ENCODE measurements around the gene RCN1.

RCN1 gene

DNA sequence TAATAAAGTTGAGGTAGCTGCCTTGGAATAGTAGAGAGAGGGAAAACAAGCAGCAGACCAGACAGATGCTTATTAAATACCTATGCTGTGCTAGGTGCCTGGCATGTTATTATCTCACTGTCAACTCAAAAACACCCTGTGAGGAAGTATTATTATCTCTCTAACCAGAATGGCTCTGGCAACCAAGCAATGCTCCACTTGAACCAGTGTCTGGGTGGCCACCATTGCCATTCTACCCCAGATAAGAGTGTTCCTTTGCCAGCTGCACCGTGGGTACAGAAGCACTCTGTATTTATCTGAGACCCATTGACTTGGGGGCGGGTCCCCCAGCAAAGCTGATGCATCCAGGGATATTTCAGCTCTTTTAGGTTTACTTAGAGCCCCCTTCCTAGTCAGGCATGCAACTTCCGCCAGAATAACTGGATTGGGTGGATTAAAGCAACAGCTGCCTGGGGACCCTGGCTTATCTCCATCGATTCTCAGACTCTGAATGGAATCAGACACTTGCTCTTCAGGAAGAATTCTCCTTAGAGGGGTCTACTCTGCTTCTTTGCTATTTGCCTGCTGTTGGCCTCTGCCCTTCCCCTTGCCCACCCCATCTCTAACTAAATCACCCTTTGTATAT, 49.1 kb downstream of the RCN1 start:
- no peak overlapping the region for H3K4me3 ChIP-seq (ENCODE audit: low read depth, low read length)
- TF ChIP-seq CTCF (IDR thresholded peaks at IDR 0.05; ENCODE audit: low read depth, low read length): no peak

- no peak for TF ChIP-seq CTCF (IDR thresholded peaks at IDR 0.05; ENCODE audit: low read depth, low read length)
- no peak overlapping the region for H3K4me3 ChIP-seq (ENCODE audit: low read depth, low read length)
These were observed 51.1 kb downstream of the RCN1 start for GRCh38 chr11:32141745-32142546.

DNA sequence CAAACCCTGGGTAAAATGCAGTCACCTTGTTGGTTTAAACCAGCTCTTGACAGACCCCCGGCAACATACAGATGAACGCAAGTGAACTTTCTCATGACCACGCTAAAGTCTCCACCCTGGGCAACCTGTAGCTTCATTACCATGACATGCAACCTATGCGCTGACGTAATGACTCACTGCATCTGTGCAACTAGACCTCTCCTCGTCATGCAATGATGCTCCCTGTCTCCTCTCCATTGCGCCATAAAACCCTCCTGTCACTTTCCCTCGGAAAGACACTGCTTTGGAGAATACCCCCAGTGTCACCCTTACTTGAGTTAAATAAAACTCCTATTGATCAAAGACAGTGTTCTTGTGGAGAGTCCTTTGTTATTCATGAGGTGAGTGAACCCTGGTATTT, 52.5 kb downstream of the RCN1 start:
- no peak overlapping the region for H3K4me3 ChIP-seq (ENCODE audit: low read depth, low read length)
- no peak for TF ChIP-seq CTCF (IDR thresholded peaks at IDR 0.05; ENCODE audit: low read depth, low read length)

DNA sequence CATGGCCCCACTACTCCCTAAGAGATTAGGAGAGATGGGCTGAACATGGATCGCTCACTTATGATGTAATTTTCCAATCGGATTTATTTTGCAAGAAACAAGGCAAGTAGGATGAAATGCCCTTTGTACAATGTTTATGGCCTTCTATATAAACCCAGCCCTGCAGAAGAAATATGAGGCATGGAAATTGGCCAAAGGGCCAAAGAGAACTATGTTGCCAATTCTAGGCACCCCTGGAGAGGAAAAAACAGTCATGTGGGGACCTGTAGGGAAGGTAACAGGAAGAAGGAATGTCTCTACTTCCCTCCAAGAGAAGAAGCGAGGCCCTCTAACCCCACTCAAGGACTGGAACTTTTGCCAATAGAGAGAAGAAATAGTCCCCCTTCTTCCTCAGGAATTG, 54.4 kb downstream of the RCN1 start:
- TF ChIP-seq CTCF (IDR thresholded peaks at IDR 0.05; ENCODE audit: low read depth, low read length): no peak
- H3K4me3 ChIP-seq (ENCODE audit: low read depth, low read length): no peak overlapping the region

GRCh38 chr11:32148895-32149294, 58.0 kb downstream of the RCN1 start:
- TF ChIP-seq CTCF (IDR thresholded peaks at IDR 0.05; ENCODE audit: low read depth, low read length): no peak
- H3K4me3 ChIP-seq (ENCODE audit: low read depth, low read length): no peak overlapping the region

- no peak overlapping the region for H3K4me3 ChIP-seq (ENCODE audit: low read depth, low read length)
- no peak for TF ChIP-seq CTCF (IDR thresholded peaks at IDR 0.05; ENCODE audit: low read depth, low read length)
These were observed 58.9 kb downstream of the RCN1 start for GRCh38 chr11:32149748-32150147.

DNA sequence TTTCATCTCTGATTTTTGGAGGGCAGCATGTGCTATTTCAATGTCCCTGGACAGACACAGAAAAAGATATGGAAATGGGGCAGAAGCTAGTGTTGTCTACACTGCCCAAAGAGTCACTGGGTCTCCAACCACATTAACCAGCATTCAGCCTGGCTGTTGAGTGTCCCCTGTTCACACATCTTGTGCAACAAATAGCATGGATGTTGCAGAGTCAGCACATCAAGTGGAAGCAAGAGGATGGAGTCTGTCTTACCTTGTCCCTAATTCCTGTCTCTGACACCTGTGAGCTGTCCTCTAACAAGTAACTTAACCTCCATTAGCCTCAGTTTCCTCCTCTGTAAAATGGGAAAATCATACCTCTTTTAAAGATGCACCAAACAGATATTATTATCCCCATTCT, 60.2 kb downstream of the RCN1 start:
- no peak overlapping the region for H3K4me3 ChIP-seq (ENCODE audit: low read depth, low read length)
- no peak for TF ChIP-seq CTCF (IDR thresholded peaks at IDR 0.05; ENCODE audit: low read depth, low read length)
